K562 (cell line): Measurements from ENCODE around the gene IGF2BP1. TPM values are rescaled to one million over a fixed set of nuclear protein-coding genes. Genes with fewer than 3 reads are reported as not detected.
A peak's percentile ranks its signal among the peaks of the same experiment; 100 is the strongest.

Experiments
- NFRKB ChIP-seq: fragments of 450-650 bp; IDR thresholded peaks from 2 replicates; pipeline ENCODE4 v1.6.1; 2016; ENCODE audit warnings: low read depth
- ZNF41 ChIP-seq: fragments of 250-450 bp; sonication (Bioruptor Pico); conservative IDR thresholded peaks from 2 replicates; pipeline ENCODE4 v1.4.0; 2020; ENCODE audit warnings: mild to moderate bottlenecking
- ZNF589 ChIP-seq: fragments of 200-800 bp; sonication (Bioruptor generic); IDR thresholded peaks from 2 replicates; pipeline ENCODE4 v1.6.1; 2016; ENCODE audit warnings: low read depth, missing genetic modification characterization, missing compliant biosample characterization
- polyA plus RNA-seq, 8 experiments: library from polyadenylated mRNA; depleted of rRNA in 4 of 8; stranded (reverse) in 5 of 8; unstranded in 3 of 8; fragments of >200 nt; fragmentation: Nextera tagmentation in 2 of 8; fragmentation: Illumina TruSeq in 1 of 8; extraction: Ambion mirVana in 2 of 8; extraction: Trizol in 1 of 8; gene quantifications; 2 replicates each; pipeline versions ENCODE4 v1.2.1 to v1.2.3, GENCODE V29; 2011 to 2014; ENCODE audit warnings: inconsistent platforms in 1 of 8, missing spikeins in 1 of 8
- total RNA-seq, 7 experiments: library from RNA; depleted of rRNA in 6 of 7; stranded (reverse); fragments of >200 nt in 6 of 7; fragmentation: Illumina TruSeq in 2 of 7; extraction: Trizol in 2 of 7; gene quantifications; 2 replicates each; pipeline versions ENCODE4 v1.2.1 to v1.2.3, GENCODE V29; 2011 to 2021; ENCODE audit warnings: low replicate concordance in 1 of 7
- TF ChIP-seq, protein P1 (sequence below), 3 experiments: fragments of 200-800 bp in 1 of 3; fragments of 250-450 bp in 1 of 3; fragments of 450-650 bp in 1 of 3; sonication (Bioruptor Pico) in 1 of 3; sonication (Bioruptor generic) in 1 of 3; formaldehyde crosslinking in 1 of 3; IDR thresholded peaks; 2 replicates each; pipeline versions ENCODE4 v1.6.1 to v1.8.0; 2016 to 2022; ENCODE audit warnings: mild to moderate bottlenecking in 2 of 3, missing genetic modification characterization in 2 of 3, missing compliant biosample characterization in 1 of 3, moderate library complexity in 1 of 3
- TF ChIP-seq, protein P2 (sequence below): IDR thresholded peaks from 3 replicates; pipeline ENCODE4 v1.6.1; 2011; ENCODE audit warnings: borderline replicate concordance, mild to moderate bottlenecking, moderate library complexity; ENCODE audit not compliant: insufficient read length; ENCODE audit errors: extremely low read depth
- TF ChIP-seq, protein P3 (sequence below), 2 experiments: IDR thresholded peaks; 2 replicates each; pipeline ENCODE4 v1.6.1; 2012; ENCODE audit warnings: improper control_type of control experiment in 2 of 2, low read depth in 2 of 2, low read length in 2 of 2, borderline replicate concordance in 1 of 2
- TF ChIP-seq, protein P4 (sequence below): fragments of 200-800 bp; sonication (Bioruptor generic); IDR thresholded peaks from 2 replicates; pipeline ENCODE4 v1.6.1; 2016; ENCODE audit warnings: missing genetic modification characterization, missing compliant biosample characterization

Gene IGF2BP1
- total and polyA plus RNA-seq, 9 of the 15 experiments (the other 6 are each of a cell fraction or from before 2014, with no cell fraction given) = 13.0 to 318 (median 53.6) TPM

DNA sequence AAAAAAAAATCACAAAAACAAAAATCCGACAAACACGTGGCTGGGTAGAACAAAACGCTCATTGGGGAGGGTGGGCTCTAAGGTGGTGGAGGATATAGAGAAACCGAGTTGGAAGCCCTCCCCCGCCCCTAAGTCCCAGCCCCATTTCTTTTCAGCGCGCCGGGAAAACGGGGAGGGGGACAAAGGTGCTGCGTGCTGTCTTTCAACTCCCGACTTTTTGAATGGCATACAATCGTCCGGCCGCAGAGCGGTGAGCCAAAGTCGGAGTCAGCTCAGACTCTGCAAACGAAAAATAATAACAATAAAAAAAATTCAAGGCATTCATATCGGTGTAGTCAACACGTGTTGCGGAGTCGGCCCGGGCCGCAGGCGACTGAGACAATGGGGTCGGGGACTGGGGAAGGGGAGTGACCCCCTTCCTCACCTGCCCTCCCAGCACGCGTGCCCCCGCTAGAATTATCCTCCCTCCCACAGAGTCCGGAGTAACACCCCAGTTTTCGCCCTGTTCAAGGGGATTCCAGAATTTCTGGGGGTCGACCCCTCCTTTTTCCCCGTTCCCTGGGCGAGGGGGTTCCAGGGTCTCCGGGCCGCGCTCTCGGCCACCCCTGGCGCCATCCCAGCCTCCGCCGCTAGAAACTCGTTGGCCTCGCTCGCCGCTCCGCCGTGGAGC is 1.7 kb upstream of the IGF2BP1 start (continued):
- TF ChIP-seq, protein P1, sequence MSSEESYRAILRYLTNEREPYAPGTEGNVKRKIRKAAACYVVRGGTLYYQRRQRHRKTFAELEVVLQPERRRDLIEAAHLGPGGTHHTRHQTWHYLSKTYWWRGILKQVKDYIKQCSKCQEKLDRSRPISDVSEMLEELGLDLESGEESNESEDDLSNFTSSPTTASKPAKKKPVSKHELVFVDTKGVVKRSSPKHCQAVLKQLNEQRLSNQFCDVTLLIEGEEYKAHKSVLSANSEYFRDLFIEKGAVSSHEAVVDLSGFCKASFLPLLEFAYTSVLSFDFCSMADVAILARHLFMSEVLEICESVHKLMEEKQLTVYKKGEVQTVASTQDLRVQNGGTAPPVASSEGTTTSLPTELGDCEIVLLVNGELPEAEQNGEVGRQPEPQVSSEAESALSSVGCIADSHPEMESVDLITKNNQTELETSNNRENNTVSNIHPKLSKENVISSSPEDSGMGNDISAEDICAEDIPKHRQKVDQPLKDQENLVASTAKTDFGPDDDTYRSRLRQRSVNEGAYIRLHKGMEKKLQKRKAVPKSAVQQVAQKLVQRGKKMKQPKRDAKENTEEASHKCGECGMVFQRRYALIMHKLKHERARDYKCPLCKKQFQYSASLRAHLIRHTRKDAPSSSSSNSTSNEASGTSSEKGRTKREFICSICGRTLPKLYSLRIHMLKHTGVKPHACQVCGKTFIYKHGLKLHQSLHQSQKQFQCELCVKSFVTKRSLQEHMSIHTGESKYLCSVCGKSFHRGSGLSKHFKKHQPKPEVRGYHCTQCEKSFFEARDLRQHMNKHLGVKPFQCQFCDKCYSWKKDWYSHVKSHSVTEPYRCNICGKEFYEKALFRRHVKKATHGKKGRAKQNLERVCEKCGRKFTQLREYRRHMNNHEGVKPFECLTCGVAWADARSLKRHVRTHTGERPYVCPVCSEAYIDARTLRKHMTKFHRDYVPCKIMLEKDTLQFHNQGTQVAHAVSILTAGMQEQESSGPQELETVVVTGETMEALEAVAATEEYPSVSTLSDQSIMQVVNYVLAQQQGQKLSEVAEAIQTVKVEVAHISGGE (CRISPR knock-in tag; IDR thresholded peaks at IDR 0.05) = 0 out of 6 replicates have a peak, but pooled peaks of 1 of the 3 experiments have one; percentile 3
- TF ChIP-seq ZNF41 (no peak), ZNF589 (CRISPR knock-in tag) (no peak; the same call in 1 of the 2 replicates), NFRKB (peak; percentile 80)
- TF ChIP-seq, protein P2, sequence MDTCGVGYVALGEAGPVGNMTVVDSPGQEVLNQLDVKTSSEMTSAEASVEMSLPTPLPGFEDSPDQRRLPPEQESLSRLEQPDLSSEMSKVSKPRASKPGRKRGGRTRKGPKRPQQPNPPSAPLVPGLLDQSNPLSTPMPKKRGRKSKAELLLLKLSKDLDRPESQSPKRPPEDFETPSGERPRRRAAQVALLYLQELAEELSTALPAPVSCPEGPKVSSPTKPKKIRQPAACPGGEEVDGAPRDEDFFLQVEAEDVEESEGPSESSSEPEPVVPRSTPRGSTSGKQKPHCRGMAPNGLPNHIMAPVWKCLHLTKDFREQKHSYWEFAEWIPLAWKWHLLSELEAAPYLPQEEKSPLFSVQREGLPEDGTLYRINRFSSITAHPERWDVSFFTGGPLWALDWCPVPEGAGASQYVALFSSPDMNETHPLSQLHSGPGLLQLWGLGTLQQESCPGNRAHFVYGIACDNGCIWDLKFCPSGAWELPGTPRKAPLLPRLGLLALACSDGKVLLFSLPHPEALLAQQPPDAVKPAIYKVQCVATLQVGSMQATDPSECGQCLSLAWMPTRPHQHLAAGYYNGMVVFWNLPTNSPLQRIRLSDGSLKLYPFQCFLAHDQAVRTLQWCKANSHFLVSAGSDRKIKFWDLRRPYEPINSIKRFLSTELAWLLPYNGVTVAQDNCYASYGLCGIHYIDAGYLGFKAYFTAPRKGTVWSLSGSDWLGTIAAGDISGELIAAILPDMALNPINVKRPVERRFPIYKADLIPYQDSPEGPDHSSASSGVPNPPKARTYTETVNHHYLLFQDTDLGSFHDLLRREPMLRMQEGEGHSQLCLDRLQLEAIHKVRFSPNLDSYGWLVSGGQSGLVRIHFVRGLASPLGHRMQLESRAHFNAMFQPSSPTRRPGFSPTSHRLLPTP = no peak
- TF ChIP-seq, protein P3, sequence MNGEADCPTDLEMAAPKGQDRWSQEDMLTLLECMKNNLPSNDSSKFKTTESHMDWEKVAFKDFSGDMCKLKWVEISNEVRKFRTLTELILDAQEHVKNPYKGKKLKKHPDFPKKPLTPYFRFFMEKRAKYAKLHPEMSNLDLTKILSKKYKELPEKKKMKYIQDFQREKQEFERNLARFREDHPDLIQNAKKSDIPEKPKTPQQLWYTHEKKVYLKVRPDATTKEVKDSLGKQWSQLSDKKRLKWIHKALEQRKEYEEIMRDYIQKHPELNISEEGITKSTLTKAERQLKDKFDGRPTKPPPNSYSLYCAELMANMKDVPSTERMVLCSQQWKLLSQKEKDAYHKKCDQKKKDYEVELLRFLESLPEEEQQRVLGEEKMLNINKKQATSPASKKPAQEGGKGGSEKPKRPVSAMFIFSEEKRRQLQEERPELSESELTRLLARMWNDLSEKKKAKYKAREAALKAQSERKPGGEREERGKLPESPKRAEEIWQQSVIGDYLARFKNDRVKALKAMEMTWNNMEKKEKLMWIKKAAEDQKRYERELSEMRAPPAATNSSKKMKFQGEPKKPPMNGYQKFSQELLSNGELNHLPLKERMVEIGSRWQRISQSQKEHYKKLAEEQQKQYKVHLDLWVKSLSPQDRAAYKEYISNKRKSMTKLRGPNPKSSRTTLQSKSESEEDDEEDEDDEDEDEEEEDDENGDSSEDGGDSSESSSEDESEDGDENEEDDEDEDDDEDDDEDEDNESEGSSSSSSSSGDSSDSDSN (IDR thresholded peaks at IDR 0.05; ENCODE audit: borderline replicate concordance in 1 of 2, low read depth in 2 of 2, low read length in 2 of 2) = peak in 1 of 2 experiments; percentile 15; a peak in 1 of 4 replicates
- TF ChIP-seq, protein P4, sequence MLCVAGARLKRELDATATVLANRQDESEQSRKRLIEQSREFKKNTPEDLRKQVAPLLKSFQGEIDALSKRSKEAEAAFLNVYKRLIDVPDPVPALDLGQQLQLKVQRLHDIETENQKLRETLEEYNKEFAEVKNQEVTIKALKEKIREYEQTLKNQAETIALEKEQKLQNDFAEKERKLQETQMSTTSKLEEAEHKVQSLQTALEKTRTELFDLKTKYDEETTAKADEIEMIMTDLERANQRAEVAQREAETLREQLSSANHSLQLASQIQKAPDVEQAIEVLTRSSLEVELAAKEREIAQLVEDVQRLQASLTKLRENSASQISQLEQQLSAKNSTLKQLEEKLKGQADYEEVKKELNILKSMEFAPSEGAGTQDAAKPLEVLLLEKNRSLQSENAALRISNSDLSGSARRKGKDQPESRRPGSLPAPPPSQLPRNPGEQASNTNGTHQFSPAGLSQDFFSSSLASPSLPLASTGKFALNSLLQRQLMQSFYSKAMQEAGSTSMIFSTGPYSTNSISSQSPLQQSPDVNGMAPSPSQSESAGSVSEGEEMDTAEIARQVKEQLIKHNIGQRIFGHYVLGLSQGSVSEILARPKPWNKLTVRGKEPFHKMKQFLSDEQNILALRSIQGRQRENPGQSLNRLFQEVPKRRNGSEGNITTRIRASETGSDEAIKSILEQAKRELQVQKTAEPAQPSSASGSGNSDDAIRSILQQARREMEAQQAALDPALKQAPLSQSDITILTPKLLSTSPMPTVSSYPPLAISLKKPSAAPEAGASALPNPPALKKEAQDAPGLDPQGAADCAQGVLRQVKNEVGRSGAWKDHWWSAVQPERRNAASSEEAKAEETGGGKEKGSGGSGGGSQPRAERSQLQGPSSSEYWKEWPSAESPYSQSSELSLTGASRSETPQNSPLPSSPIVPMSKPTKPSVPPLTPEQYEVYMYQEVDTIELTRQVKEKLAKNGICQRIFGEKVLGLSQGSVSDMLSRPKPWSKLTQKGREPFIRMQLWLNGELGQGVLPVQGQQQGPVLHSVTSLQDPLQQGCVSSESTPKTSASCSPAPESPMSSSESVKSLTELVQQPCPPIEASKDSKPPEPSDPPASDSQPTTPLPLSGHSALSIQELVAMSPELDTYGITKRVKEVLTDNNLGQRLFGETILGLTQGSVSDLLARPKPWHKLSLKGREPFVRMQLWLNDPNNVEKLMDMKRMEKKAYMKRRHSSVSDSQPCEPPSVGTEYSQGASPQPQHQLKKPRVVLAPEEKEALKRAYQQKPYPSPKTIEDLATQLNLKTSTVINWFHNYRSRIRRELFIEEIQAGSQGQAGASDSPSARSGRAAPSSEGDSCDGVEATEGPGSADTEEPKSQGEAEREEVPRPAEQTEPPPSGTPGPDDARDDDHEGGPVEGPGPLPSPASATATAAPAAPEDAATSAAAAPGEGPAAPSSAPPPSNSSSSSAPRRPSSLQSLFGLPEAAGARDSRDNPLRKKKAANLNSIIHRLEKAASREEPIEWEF (CRISPR knock-in tag) = no peak
